HepG2 (cell line): ENCODE data around the gene ODAM. TPM values are rescaled to one million over a fixed set of nuclear protein-coding genes. Genes with fewer than 3 reads are reported as not detected.

ENCODE experiments used
- polyA plus RNA-seq, 8 experiments: library from polyadenylated mRNA; depleted of rRNA in 3 of 8; stranded (reverse) in 7 of 8; unstranded in 1 of 8; fragments of >200 nt; fragmentation: Illumina TruSeq in 4 of 8; extraction: Trizol in 4 of 8; gene quantifications; 2 replicates each; pipeline versions ENCODE4 v1.2.1 to v1.2.3, GENCODE V29; 2011 to 2016; ENCODE audit warnings: low read depth in 4 of 8, missing spikeins in 1 of 8, mixed read lengths in 1 of 8; ENCODE audit not compliant: insufficient read depth in 1 of 8
- total RNA-seq, 5 experiments: library from RNA; depleted of rRNA; stranded (reverse); fragments of >200 nt; fragmentation: Illumina TruSeq; extraction: Trizol; gene quantifications; 2 replicates each; pipeline ENCODE4 v1.2.3, GENCODE V29; 2016; ENCODE audit warnings: low read depth in 1 of 5

The ODAM gene
- total and polyA plus RNA-seq, 2 of the 13 experiments (the other 11 are each of a cell fraction or from before 2014, with no cell fraction given) = 94.6 to 115 TPM

Other genes starting within 250 kb of the ODAM start
- not detected in 2 replicates for gene CSN2, start 230.0 kb upstream of the ODAM start, total RNA-seq (2016; rRNA removed; fragmentation: Illumina TruSeq; extraction: Trizol)
- 0.15 TPM in 1 of 2 replicates, not detected in the other for gene CSN2, start 230.0 kb upstream of the ODAM start, polyA plus RNA-seq (2011; rRNA removed)
- not detected in 2 replicates for gene STATH, start 199.8 kb upstream of the ODAM start, total RNA-seq (2016; rRNA removed; fragmentation: Illumina TruSeq; extraction: Trizol)
- gene STATH, start 199.8 kb upstream of the ODAM start, polyA plus RNA-seq (2011; rRNA removed) = not detected in 2 replicates
- gene HTN3, start 167.3 kb upstream of the ODAM start, total RNA-seq (2016; rRNA removed; fragmentation: Illumina TruSeq; extraction: Trizol) = not detected in 2 replicates
- gene HTN3, start 167.3 kb upstream of the ODAM start, polyA plus RNA-seq (2011; rRNA removed) = not detected in 2 replicates
- not detected in 2 replicates for gene HTN1, start 145.3 kb upstream of the ODAM start, total RNA-seq (2016; rRNA removed; fragmentation: Illumina TruSeq; extraction: Trizol)
- gene HTN1, start 145.3 kb upstream of the ODAM start, polyA plus RNA-seq (2011; rRNA removed) = 0.21 TPM in 1 of 2 replicates, not detected in the other
- not detected in 2 replicates for gene PRR27, start 41.5 kb upstream of the ODAM start, total RNA-seq (2016; rRNA removed; fragmentation: Illumina TruSeq; extraction: Trizol)
- gene PRR27, start 41.5 kb upstream of the ODAM start, polyA plus RNA-seq (2011; rRNA removed) = not detected in 2 replicates
- gene FDCSP, start 30.4 kb downstream of the ODAM start, total RNA-seq (2016; rRNA removed; fragmentation: Illumina TruSeq; extraction: Trizol) = not detected in 2 replicates
- not detected in 2 replicates for gene FDCSP, start 30.4 kb downstream of the ODAM start, polyA plus RNA-seq (2011; rRNA removed)
- not detected in 2 replicates for gene CSN3, start 46.9 kb downstream of the ODAM start, total RNA-seq (2016; rRNA removed; fragmentation: Illumina TruSeq; extraction: Trizol)
- not detected in 2 replicates for gene CSN3, start 46.9 kb downstream of the ODAM start, polyA plus RNA-seq (2011; rRNA removed)
- gene CABS1, start 139.3 kb downstream of the ODAM start, total RNA-seq (2016; rRNA removed; fragmentation: Illumina TruSeq; extraction: Trizol) = not detected in 2 replicates
- not detected in 2 replicates for gene CABS1, start 139.3 kb downstream of the ODAM start, polyA plus RNA-seq (2011; rRNA removed)
- gene SMR3A, start 165.0 kb downstream of the ODAM start, total RNA-seq (2016; rRNA removed; fragmentation: Illumina TruSeq; extraction: Trizol) = not detected in 2 replicates
- gene SMR3A, start 165.0 kb downstream of the ODAM start, polyA plus RNA-seq (2011; rRNA removed) = not detected in 2 replicates
- not detected in 2 replicates for gene SMR3B, start 187.4 kb downstream of the ODAM start, total RNA-seq (2016; rRNA removed; fragmentation: Illumina TruSeq; extraction: Trizol)
- gene SMR3B, start 187.4 kb downstream of the ODAM start, polyA plus RNA-seq (2011; rRNA removed) = not detected in 2 replicates
- gene OPRPN, start 202.2 kb downstream of the ODAM start, total RNA-seq (2016; rRNA removed; fragmentation: Illumina TruSeq; extraction: Trizol) = not detected in 2 replicates
- not detected in 2 replicates for gene OPRPN, start 202.2 kb downstream of the ODAM start, polyA plus RNA-seq (2011; rRNA removed)